ENCODE data around the gene CD46.

The CD46 gene

DNA sequence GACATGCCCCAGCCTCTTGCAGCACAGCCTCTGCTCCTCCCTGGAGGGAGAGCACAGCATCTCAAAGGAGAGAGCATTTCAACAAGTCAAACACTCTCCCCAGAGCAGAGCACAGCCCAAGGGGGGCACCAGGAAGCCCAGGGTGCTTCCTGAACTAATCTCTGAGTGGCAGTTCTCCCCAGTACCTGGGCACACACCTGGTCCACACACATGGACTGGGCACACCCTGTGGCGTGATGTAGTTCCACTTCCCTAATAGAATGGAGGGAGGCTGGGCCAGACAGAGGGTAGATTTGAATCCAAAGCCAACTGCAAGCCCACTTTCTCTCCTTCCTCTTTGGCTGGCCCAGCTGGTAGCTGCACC is 55.5 kb downstream of the CD46 start:
- in situ Hi-C loops (cut with MboI; ENCODE audit: low sequenced_read_pairs, unreplicated experiment): no loop called here
- DNase-seq (ENCODE audit: low spot score): no peak
- TF ChIP-seq, protein P1, sequence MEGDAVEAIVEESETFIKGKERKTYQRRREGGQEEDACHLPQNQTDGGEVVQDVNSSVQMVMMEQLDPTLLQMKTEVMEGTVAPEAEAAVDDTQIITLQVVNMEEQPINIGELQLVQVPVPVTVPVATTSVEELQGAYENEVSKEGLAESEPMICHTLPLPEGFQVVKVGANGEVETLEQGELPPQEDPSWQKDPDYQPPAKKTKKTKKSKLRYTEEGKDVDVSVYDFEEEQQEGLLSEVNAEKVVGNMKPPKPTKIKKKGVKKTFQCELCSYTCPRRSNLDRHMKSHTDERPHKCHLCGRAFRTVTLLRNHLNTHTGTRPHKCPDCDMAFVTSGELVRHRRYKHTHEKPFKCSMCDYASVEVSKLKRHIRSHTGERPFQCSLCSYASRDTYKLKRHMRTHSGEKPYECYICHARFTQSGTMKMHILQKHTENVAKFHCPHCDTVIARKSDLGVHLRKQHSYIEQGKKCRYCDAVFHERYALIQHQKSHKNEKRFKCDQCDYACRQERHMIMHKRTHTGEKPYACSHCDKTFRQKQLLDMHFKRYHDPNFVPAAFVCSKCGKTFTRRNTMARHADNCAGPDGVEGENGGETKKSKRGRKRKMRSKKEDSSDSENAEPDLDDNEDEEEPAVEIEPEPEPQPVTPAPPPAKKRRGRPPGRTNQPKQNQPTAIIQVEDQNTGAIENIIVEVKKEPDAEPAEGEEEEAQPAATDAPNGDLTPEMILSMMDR (IDR thresholded peaks at IDR 0.05; ENCODE audit: borderline replicate concordance, control extremely low read depth, extremely low read depth, insufficient read depth, missing control alignments): no peak

DNA sequence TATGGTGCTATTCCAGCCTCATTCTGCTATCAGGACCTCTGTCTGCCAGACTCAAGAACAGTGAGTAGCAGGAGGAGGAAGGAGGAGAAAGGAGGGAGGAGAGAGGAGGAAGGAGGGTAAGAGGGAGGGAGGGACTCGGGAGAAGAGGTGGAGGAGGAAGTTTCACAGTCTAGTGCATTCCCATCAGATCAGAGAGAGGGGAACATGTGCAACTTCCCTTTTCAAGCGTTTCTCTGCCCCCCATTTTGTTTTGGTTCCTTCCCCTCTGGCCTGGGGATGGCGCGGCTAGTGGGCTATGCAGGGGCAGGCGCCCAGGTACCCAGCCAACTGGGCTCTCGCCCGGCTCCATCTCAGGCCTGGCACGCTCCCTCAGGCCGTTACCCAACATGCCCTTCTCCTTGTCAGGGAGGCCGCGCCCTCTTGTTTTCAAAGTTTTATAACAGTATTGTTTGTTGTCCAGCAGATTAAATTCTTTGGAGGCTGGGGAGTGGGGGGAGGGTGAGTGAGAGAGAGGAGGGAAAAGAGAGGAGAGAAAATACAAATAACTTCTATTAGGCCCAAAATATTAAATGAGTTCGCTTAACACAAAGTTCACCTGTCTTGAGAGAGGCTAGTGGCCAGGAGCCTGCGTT is 56.0 kb downstream of the CD46 start:
- DNase-seq (ENCODE audit: low spot score): no peak
- in situ Hi-C loops (cut with MboI; ENCODE audit: low sequenced_read_pairs, unreplicated experiment): no loop called here
- TF ChIP-seq, protein P1 (IDR thresholded peaks at IDR 0.05; ENCODE audit: borderline replicate concordance, control extremely low read depth, extremely low read depth, insufficient read depth, missing control alignments): no peak

DNA sequence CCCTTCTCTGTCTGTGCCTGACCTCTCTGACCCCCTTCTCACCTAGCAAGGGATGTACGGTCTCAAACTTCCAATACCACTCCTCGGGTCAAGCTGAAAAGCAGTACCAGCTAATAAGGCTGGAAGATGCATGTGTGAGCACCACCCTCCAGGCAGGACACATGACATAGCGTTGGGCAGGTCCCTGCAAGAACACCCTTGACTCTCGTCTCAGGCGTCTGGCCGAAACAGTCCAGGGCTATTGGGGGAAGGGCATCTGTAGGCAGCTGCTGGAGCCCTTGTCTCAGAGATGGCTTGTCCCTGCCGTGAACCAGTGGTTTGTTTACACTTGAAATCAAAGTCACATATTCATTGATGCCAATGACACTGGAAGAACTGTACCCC is 56.5 kb downstream of the CD46 start:
- TF ChIP-seq, protein P1 (IDR thresholded peaks at IDR 0.05; ENCODE audit: borderline replicate concordance, control extremely low read depth, extremely low read depth, insufficient read depth, missing control alignments): no peak
- DNase-seq (ENCODE audit: low spot score): no peak
- in situ Hi-C loops (cut with MboI; ENCODE audit: low sequenced_read_pairs, unreplicated experiment): no loop called here

DNA sequence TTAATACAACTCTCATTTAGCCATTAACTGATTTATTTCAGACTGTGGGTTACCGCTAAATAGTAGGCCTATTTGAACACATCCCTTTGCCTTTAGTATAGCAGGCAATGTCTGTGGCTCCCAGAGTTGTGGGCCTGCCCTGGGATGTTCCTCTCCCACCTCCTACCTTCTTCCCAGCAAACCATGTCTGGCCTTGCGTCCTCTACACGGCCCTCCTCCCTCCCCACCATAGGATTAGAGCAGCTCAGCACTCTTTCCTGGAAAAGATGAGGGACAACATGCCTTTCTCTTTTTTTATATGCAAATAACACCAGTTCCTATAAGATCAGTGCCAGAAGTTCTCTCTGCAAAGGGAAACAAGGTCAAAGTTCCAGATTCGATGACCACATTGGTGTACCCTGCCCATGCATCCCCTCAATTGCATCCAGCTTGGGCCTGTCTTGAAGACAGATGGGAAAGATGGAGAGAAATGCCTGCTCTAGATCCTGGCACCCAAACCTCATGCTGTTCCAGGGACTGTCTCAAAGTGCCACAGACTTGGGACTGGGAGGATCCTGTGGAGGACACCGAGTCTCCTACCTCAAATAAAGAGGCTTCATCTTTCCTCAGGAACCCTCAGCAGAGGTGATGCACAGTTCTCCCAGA is 57.2 kb downstream of the CD46 start:
- TF ChIP-seq, protein P1 (IDR thresholded peaks at IDR 0.05; ENCODE audit: borderline replicate concordance, control extremely low read depth, extremely low read depth, insufficient read depth, missing control alignments): no peak
- no peak for DNase-seq (ENCODE audit: low spot score)
- in situ Hi-C loops (cut with MboI; ENCODE audit: low sequenced_read_pairs, unreplicated experiment): no loop called here

DNA sequence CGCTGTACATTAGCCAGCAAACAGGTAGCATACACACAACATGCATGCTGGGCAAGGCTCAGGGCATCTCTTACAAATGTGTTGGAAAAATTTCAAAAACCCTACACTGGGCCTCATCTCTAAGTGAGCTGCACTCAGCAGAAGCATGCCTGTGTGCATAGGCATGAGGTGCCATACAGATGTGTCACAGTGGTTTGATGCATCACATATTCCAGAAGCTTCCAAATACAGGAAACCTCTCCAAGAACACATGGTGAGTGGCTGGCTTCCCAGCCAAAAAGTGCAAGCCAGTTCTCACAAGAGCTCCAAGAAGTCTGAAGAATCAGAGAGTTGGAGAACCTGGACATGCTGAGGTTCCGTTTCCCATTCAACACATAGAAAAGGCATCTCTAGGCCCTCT is 58.3 kb downstream of the CD46 start:
- in situ Hi-C loops (cut with MboI; ENCODE audit: low sequenced_read_pairs, unreplicated experiment): no loop called here
- no peak for DNase-seq (ENCODE audit: low spot score)
- TF ChIP-seq, protein P1 (IDR thresholded peaks at IDR 0.05; ENCODE audit: borderline replicate concordance, control extremely low read depth, extremely low read depth, insufficient read depth, missing control alignments): no peak

DNA sequence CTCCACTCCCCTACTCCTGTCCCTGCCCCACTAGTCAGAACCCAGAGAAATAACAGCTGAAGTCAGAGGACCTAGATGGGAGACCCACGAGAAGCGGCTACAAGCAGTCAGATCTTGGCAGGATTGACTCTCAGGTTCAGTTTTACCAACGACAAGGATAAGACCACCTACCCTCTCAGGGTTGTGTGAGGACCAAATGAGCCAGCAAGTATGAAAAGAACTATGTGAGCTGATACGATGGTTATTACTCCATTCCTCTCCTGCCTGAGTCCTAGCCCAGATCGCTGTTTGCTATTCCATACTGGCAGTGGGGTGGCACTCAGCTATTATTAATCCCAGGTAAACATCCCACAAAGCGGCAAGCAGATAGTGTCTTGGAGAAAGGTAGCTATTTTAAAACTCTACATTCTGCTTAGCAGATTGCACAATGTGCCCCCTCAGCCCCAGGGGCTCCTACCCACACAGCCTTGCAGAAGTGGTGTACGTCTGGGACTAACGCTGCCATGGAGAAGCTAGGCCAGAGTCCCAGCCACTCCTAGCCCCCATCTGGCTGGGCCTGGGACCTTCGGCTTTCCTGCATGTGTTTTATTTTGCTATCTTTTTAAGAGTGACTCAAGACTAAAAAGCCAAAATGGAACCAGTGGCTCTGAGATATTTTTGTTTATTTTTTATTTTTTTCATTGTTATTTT is 58.9 kb downstream of the CD46 start:
- DNase-seq (ENCODE audit: low spot score): no peak
- TF ChIP-seq, protein P1 (IDR thresholded peaks at IDR 0.05; ENCODE audit: borderline replicate concordance, control extremely low read depth, extremely low read depth, insufficient read depth, missing control alignments): no peak
- in situ Hi-C loops (cut with MboI; ENCODE audit: low sequenced_read_pairs, unreplicated experiment): no loop called here
